Endothelial cell of umbilical vein (primary cell): ENCODE data around the gene SLC12A7. TPM values are rescaled to one million over a fixed set of nuclear protein-coding genes. Genes with fewer than 3 reads are reported as not detected.

Experiments
- BruUV-seq: library from RNA; stranded (reverse); fragments of 400-500 nt; replicated peaks from 2 replicates; lab custom pipeline; 2021; lab: Mats Ljungman, UMichigan
- CTCF ChIA-PET: fragments of 300-600, 350-600 bp; sonication (Branson Sonifier 250); formaldehyde crosslinking; loops from one replicate; lab custom pipeline; 2021; ENCODE audit warnings: antibody characterized with exemption, inconsistent platforms; lab: Charles Lee
- POLR2A ChIA-PET: fragments of 300-600, 350-600 bp; sonication (Branson Sonifier 250); formaldehyde crosslinking; loops from one replicate; lab custom pipeline; 2021; ENCODE audit warnings: antibody characterized with exemption, inconsistent platforms; lab: Charles Lee
- DNase-seq: peaks from one replicate; pipeline ENCODE4 v3.0.0-alpha.2; 2011; ENCODE audit warnings: low read depth, low spot score
- FAIRE-seq: peaks from 2 replicates; lab custom pipeline; 2011; peaks lifted over from hg19 to GRCh38; lab: Jason Lieb, UNC
- H2AFZ ChIP-seq: 2 replicates; pipeline ENCODE4 v1.6.0; 2012; ENCODE audit warnings: low read depth, low read length, control low read depth, inconsistent platforms
- H3K27ac ChIP-seq: 2 replicates; pipeline ENCODE4 v1.5.1; 2011; ENCODE audit warnings: low read depth, mild to moderate bottlenecking, control low read depth, low read length, moderate library complexity; ENCODE audit not compliant: insufficient read depth
- H3K27me3 ChIP-seq, 2 experiments: 2 replicates each; pipeline versions ENCODE4 v1.6.0 to v1.6.1; 2011; ENCODE audit warnings: low read length in 2 of 2, mixed read lengths in 1 of 2; ENCODE audit not compliant: control insufficient read depth in 2 of 2, insufficient read depth in 2 of 2
- H3K36me3 ChIP-seq, 2 experiments: 2 replicates in 1 of 2; 3 replicates in 1 of 2; pipeline ENCODE4 v1.5.1; 2011; ENCODE audit warnings: low read length in 2 of 2, mild to moderate bottlenecking in 1 of 2, moderate library complexity in 1 of 2; ENCODE audit not compliant: control insufficient read depth in 2 of 2, insufficient read depth in 2 of 2; ENCODE audit errors: extremely low read depth in 1 of 2
- H3K4me1 ChIP-seq: 3 replicates; pipeline ENCODE4 v1.5.1; 2011; ENCODE audit warnings: mild to moderate bottlenecking, low read length; ENCODE audit not compliant: control insufficient read depth, insufficient read depth; ENCODE audit errors: extremely low read depth
- H3K4me2 ChIP-seq: 2 replicates; pipeline ENCODE4 v1.6.1; 2011; ENCODE audit warnings: low read length, control low read depth, mixed read lengths; ENCODE audit not compliant: insufficient read depth
- H3K4me3 ChIP-seq, 3 experiments: fragments of 200-600 bp in 1 of 3; sonication (generic), shearing (Covaris generic) in 1 of 3; replicated peaks in 1 of 3; 2 replicates each; pipeline ENCODE4 v1.5.1; 2011 to 2016; ENCODE audit warnings: control low read depth in 3 of 3, low read length in 3 of 3, mild to moderate bottlenecking in 2 of 3, inconsistent platforms in 1 of 3, low read depth in 1 of 3, moderate library complexity in 1 of 3; ENCODE audit not compliant: insufficient read depth in 1 of 3
- H3K79me2 ChIP-seq: 2 replicates; pipeline ENCODE4 v1.6.0; 2012; ENCODE audit warnings: low read length, inconsistent platforms; ENCODE audit not compliant: control insufficient read depth, insufficient read depth
- H3K9ac ChIP-seq: replicated peaks from 2 replicates; pipeline ENCODE3; 2011; ENCODE audit warnings: low read length, control low read depth; ENCODE audit not compliant: insufficient read depth; ENCODE audit errors: extremely low read depth
- H3K9me1 ChIP-seq: replicated peaks from 3 replicates; pipeline ENCODE4 v1.6.0; 2011; ENCODE audit warnings: mild to moderate bottlenecking, low read length; ENCODE audit not compliant: control insufficient read depth, insufficient read depth; ENCODE audit errors: extremely low read depth
- H3K9me3 ChIP-seq: replicated peaks from 2 replicates; pipeline ENCODE4 v1.5.1; 2012; ENCODE audit warnings: low read length, inconsistent platforms; ENCODE audit not compliant: control insufficient read depth, insufficient read depth
- H4K20me1 ChIP-seq: replicated peaks from 2 replicates; pipeline ENCODE3; 2011; ENCODE audit warnings: mild to moderate bottlenecking, low read length; ENCODE audit not compliant: control insufficient read depth, insufficient read depth; ENCODE audit errors: extremely low read depth
- CTCF ChIP-seq, 2 donors: IDR thresholded peaks; 1 replicate in 1 of 2; 2 replicates in 1 of 2; pipeline ENCODE4 v1.5.1; 2011; ENCODE audit warnings: low read length in 2 of 2, mild to moderate bottlenecking in 2 of 2, moderate library complexity in 2 of 2, control low read depth in 1 of 2, inconsistent platforms in 1 of 2, low read depth in 1 of 2; ENCODE audit not compliant: insufficient read depth in 1 of 2; ENCODE audit errors: extremely low read depth in 1 of 2
- EZH2 ChIP-seq: IDR thresholded peaks from 2 replicates; pipeline ENCODE4 v1.6.1; 2012; ENCODE audit warnings: borderline replicate concordance, low read depth, mild to moderate bottlenecking, moderate library complexity, low read length, inconsistent platforms; ENCODE audit not compliant: severe bottlenecking
- FOS ChIP-seq: IDR thresholded peaks from 2 replicates; pipeline ENCODE4 v1.6.1; 2011; ENCODE audit warnings: mild to moderate bottlenecking, low read length, moderate library complexity, borderline replicate concordance; ENCODE audit not compliant: insufficient read depth
- GATA2 ChIP-seq: IDR thresholded peaks from 2 replicates; pipeline ENCODE4 v1.7.0; 2011; ENCODE audit warnings: low read depth, mild to moderate bottlenecking, moderate library complexity, mixed read lengths, low read length; ENCODE audit not compliant: insufficient read length, insufficient read depth
- JUN ChIP-seq: IDR thresholded peaks from 2 replicates; pipeline ENCODE4 v1.6.1; 2011; ENCODE audit warnings: borderline replicate concordance, low read depth; ENCODE audit not compliant: insufficient read length, insufficient read depth
- MAX ChIP-seq: IDR thresholded peaks from 2 replicates; pipeline ENCODE4 v1.6.1; 2011; ENCODE audit not compliant: insufficient read depth, insufficient read length
- MYC ChIP-seq: IDR thresholded peaks from one replicate; pipeline ENCODE4 v1.6.1; 2011; ENCODE audit warnings: mild to moderate bottlenecking, low read depth, low read length
- POLR2A ChIP-seq: IDR thresholded peaks from 2 replicates; pipeline ENCODE4 v1.6.1; 2012; ENCODE audit warnings: low read depth, mild to moderate bottlenecking, control low read depth, low read length
- POLR2AphosphoS5 ChIP-seq: IDR thresholded peaks from 2 replicates; pipeline ENCODE4 v1.6.1; 2012; ENCODE audit warnings: low read depth, mild to moderate bottlenecking, control low read depth, low read length, moderate library complexity; ENCODE audit not compliant: insufficient read depth
- dilution Hi-C: fragments of 300-500 bp; cut with MboI; formaldehyde crosslinking; loops from one replicate; pipeline ENCODE4 v1.15.0; 2019; ENCODE audit warnings: low sequenced_read_pairs; ENCODE audit not compliant: extremely low pct_ligation_motif_present
- intact Hi-C: fragments of 100-400 bp; cut with micrococcal nuclease; formaldehyde crosslinking; loops from one replicate; pipeline ENCODE4 v1.10.0; 2022
- polyA plus RNA-seq, 4 experiments: library from polyadenylated mRNA; depleted of rRNA in 3 of 4; stranded (reverse) in 3 of 4; unstranded in 1 of 4; fragments of >200 nt; gene quantifications; 2 replicates each; pipeline versions ENCODE4 v1.2.1 to v1.2.3, GENCODE V29; 2011 to 2012; ENCODE audit warnings: missing spikeins in 1 of 4
- total RNA-seq: library from RNA; stranded (reverse); gene quantifications from 2 replicates; pipeline ENCODE4 v1.2.3, GENCODE V29; 2021

Gene SLC12A7
- total and polyA plus RNA-seq, 2 donors (not counting 3 experiments of a cell fraction or from before 2014, with no cell fraction given), result 16.4 to 38.8 TPM

- H3K9me3 ChIP-seq, result no peaks in the 10 kb centered on the region
- H3K27me3 ChIP-seq, result no peaks in the 10 kb centered on the region
- no peak for DNase-seq
- H4K20me1 ChIP-seq, result no peaks in the 10 kb centered on the region
- no peak overlapping the region for H2AFZ ChIP-seq
- H3K27ac ChIP-seq, result no peak overlapping the region
- FAIRE-seq, result no peak
- no TSS peak for BruUV-seq
- H3K79me2 ChIP-seq, result no peaks in the 10 kb centered on the region
- no peak overlapping the region for H3K4me2 ChIP-seq
- no peaks in the 10 kb centered on the region for H3K4me1 ChIP-seq
- H3K36me3 ChIP-seq, result no peaks in the 10 kb centered on the region
- intact Hi-C loops (no loop called here), dilution Hi-C loops (no loop called here)
- no peaks in the 10 kb centered on the region for H3K9me1 ChIP-seq
- no peak overlapping the region for H3K9ac ChIP-seq
- TF ChIP-seq GATA2 (no peak), MYC (no peak), EZH2 (no peak), FOS (no peak), JUN (no peak), CTCF (IDR thresholded peaks at IDR 0.05; ENCODE audit: extremely low read depth in 1 of 2, insufficient read depth in 1 of 2, low read depth in 1 of 2, low read length in 2 of 2) (no peak), POLR2AphosphoS5 (no peak), POLR2A (no peak), MAX (no peak)
- POLR2A ChIA-PET, result no interaction called here
- CTCF ChIA-PET, result interaction anchor here (0.9 to 1.0 kb wide), 2 partner anchors 8 to 9 kb away, joined by 3 to 4 read pairs; no protein-coding TSS in a partner anchor
- no peak overlapping the region for H3K4me3 ChIP-seq
Observed at GRCh38 chr5:1116977-1117376, 5.1 kb upstream of the SLC12A7 start.
